ENCODE data around the gene PHF19. TPM values are rescaled to one million over a fixed set of nuclear protein-coding genes. Genes with fewer than 3 reads are reported as not detected.

The PHF19 gene
- total RNA-seq, 2 experiments from 2014 or later: 210 to 216 TPM

- POLR2A ChIA-PET: interaction anchor here (0.9 to 67.1 kb wide), 6 partner anchors 1 to 278 kb away, joined by 3 to 2439 read pairs (median 18); partner anchors contain the start of genes FBXW2, PHF19, PSMD5 and TRAF1
- peak; percentile 4 for ATAC-seq
- CTCF ChIA-PET: interaction anchor here (1.3 to 2.0 kb wide), 3 partner anchors 13 to 42 kb away, joined by 5 to 7 read pairs (median 6); no protein-coding TSS in a partner anchor
- DNase-seq: no peak
- peaks cover 85% of the 10 kb centered on the region for H3K4me1 Mint-ChIP-seq (ENCODE audit: low read depth)
- peaks cover 3% of the 10 kb centered on the region for H3K9me3 Mint-ChIP-seq
- no peaks in the 10 kb centered on the region for H3K27me3 Mint-ChIP-seq
- intact Hi-C loops (cut with micrococcal nuclease): loop anchor here (2.0 to 10.0 kb wide), 3 partner anchors 17 to 49 kb away; partner anchors contain the start of genes PHF19, PSMD5 and TRAF1
- peak overlapping the region; percentile 98 for H3K27ac Mint-ChIP-seq
- H3K36me3 Mint-ChIP-seq (ENCODE audit: low read depth): peaks cover 56% of the 10 kb centered on the region
- H3K4me3 Mint-ChIP-seq: peak overlapping the region; percentile 79
- no peak for TF ChIP-seq CTCF (IDR thresholded peaks at IDR 0.05)
These were observed 16.8 kb upstream of the PHF19 start for GRCh38 chr9:120893611-120894307.

- Mint-ChIP-seq H3K4me3 (peak overlapping the region; percentile 79), H3K27ac (peak overlapping the region; percentile 98), H3K9me3 (peaks cover 3% of the 10 kb centered on the region), H3K4me1 (ENCODE audit: low read depth) (peaks cover 84% of the 10 kb centered on the region), H3K36me3 (ENCODE audit: low read depth) (peaks cover 51% of the 10 kb centered on the region), H3K27me3 (no peaks in the 10 kb centered on the region)
- DNase-seq (peak; percentile 83), ATAC-seq (peak; percentile 38)
- TF ChIP-seq CTCF (IDR thresholded peaks at IDR 0.05): no peak
- POLR2A ChIA-PET: interaction anchor here (0.5 to 67.1 kb wide), 10 partner anchors 2 to 296 kb away, joined by 3 to 2439 read pairs (median 4); partner anchors contain the start of genes FBXW2, PHF19, PSMD5 and TRAF1
- CTCF ChIA-PET: interaction anchor here (1.2 to 2.0 kb wide), 5 partner anchors 12 to 43 kb away, joined by 4 to 7 read pairs (median 5); no protein-coding TSS in a partner anchor
- intact Hi-C loops (cut with micrococcal nuclease): loop anchor here (2.0 to 10.0 kb wide), 3 partner anchors 16 to 48 kb away; partner anchors contain the start of genes PHF19, PSMD5 and TRAF1
These were observed 16.0 kb upstream of the PHF19 start for GRCh38 chr9:120892748-120893610.

GRCh38 chr9:120891884-120892747 lies 15.1 kb upstream of the PHF19 start:
- ChIA-PET POLR2A (interaction anchor here (1.4 to 67.1 kb wide), 7 partner anchors 3 to 177 kb away, joined by 3 to 2439 read pairs (median 5); partner anchors contain the start of genes FBXW2, PHF19, PSMD5 and TRAF1), CTCF (interaction anchor here (0.9 to 2.0 kb wide), 6 partner anchors 11 to 137 kb away, joined by 4 to 6 read pairs (median 5); no protein-coding TSS in a partner anchor)
- ATAC-seq (peak; percentile 18), DNase-seq (peak; percentile 65)
- H3K4me1 Mint-ChIP-seq (ENCODE audit: low read depth): peaks cover 79% of the 10 kb centered on the region
- H3K4me3 Mint-ChIP-seq: peak overlapping the region; percentile 79
- no peak for TF ChIP-seq CTCF (IDR thresholded peaks at IDR 0.05)
- peaks cover 47% of the 10 kb centered on the region for H3K36me3 Mint-ChIP-seq (ENCODE audit: low read depth)
- no peaks in the 10 kb centered on the region for H3K27me3 Mint-ChIP-seq
- H3K9me3 Mint-ChIP-seq: peaks cover 3% of the 10 kb centered on the region
- peak overlapping the region; percentile 98 for H3K27ac Mint-ChIP-seq
- intact Hi-C loops (cut with micrococcal nuclease): loop anchor here (2.0 to 10.0 kb wide), 3 partner anchors 15 to 47 kb away; partner anchors contain the start of genes PHF19, PSMD5 and TRAF1

GRCh38 chr9:120891245-120891883 lies 14.4 kb upstream of the PHF19 start:
- Mint-ChIP-seq H3K27me3 (no peaks in the 10 kb centered on the region), H3K4me3 (peak overlapping the region; percentile 79), H3K4me1 (ENCODE audit: low read depth) (peaks cover 78% of the 10 kb centered on the region), H3K27ac (peak overlapping the region; percentile 98), H3K9me3 (peaks cover 3% of the 10 kb centered on the region), H3K36me3 (ENCODE audit: low read depth) (peaks cover 41% of the 10 kb centered on the region)
- no peak for TF ChIP-seq CTCF (IDR thresholded peaks at IDR 0.05)
- CTCF ChIA-PET: interaction anchor here (0.7 to 4.2 kb wide), 8 partner anchors 10 to 136 kb away, joined by 3 to 30 read pairs (median 4); partner anchors contain the start of gene PHF19
- POLR2A ChIA-PET: interaction anchor here (1.7 to 67.1 kb wide), 4 partner anchors 3 to 48 kb away, joined by 5 to 2439 read pairs (median 1235); partner anchors contain the start of genes PHF19, PSMD5 and TRAF1
- intact Hi-C loops (cut with micrococcal nuclease): loop anchor here (5.0 to 10.0 kb wide), 2 partner anchors 36 to 47 kb away; partner anchors contain the start of genes PSMD5 and TRAF1
- DNase-seq (peak; percentile 89), ATAC-seq (peak; percentile 60)

Data from activated CD8-positive, alpha-beta T cell treated with anti-CD3 and anti-CD28 coated beads for 36 hours (primary cell).